GM04503 (cell line): ENCODE data around the gene MAP4K1.

Experiments
- DNase-seq: peaks from one replicate; pipeline ENCODE4 v3.0.0-alpha.2; 2012; ENCODE audit warnings: low read depth

MAP4K1 gene

DNA sequence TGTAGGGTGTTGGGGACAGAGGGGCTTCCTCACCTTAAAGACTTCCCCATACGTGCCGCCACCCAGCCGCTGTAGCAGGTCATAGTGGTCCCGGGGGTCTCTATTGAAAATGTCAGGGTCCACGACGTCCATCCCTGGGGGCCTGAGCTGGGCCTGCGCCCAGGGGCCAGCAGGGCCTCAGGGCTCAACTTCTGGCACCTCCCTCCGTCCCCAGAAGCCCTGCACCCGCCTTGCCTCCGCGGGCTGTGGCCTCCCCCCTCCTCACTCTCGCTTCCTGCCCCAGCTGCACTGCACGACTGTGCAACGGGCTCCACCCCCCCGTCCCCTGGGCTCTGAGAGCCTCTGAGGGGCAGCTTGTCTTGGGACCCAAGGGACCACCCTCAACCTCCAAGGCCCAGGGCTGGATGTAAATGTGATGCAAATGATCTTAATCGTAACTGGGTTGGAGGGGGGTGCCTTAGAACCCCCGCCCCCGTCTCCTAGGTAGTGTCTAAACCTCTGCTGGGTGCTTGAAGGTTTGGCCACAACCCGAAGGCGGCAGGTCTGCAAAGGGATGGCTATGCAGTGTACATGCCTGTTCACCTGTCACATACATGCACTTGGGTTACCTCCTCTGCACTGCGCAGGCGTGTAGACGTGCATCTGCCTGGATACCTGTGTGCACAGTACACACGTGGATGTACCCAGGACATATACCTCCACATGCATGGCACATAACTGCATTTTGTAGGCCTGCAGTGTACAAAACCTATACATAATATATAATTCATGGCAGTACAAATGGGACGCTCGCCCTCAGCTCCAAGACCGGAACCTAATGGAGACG lies at the start of gene MAP4K1:
Gene MAP4K1, minus strand, starts transcription at position 190 of the 826 bp plus-strand sequence. Its CDS starts 58 bp downstream, at position 132.
- no peak for DNase-seq

DNA sequence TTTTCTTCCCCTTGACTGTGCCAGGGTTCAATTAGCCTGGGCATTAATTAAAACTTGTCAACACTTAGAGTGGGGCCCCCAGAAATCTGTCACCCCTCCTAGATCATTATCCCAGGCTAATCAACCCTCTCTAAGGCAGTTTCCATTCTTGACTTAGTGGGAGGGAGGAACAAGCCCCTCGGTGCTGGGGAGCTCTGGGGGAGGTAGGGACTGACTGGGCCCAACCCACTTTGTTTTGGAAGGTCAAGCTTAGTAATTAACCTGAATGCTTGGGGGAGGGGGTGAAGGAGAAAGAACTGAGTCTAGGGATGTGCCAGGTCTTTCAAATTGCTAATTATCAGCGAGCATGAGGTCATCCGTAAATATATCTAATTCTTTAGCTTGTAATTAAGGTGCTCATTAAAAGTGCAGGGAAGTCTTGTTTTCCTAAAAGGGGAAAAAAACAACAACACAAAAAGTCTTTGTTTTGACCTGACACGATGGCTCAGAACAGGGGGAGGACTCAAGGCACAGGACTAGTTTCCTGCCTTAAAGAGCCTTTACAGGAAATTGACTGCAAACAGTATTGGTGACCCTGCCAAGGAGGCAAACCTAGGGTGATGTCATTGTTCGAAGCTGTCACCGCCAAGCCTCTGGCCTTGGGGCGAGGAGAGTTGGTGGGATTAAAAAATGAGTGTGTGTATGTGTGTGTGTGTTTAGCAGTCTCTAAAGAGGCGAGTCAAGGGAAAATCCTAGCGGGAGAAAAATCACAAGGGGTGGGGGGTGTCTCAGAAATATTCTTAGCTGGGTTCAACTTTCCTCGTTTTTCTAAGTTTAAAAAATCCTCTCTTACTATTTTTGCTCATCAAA lies 49.1 kb upstream of the MAP4K1 start:
- DNase-seq: peak; percentile 60

DNA sequence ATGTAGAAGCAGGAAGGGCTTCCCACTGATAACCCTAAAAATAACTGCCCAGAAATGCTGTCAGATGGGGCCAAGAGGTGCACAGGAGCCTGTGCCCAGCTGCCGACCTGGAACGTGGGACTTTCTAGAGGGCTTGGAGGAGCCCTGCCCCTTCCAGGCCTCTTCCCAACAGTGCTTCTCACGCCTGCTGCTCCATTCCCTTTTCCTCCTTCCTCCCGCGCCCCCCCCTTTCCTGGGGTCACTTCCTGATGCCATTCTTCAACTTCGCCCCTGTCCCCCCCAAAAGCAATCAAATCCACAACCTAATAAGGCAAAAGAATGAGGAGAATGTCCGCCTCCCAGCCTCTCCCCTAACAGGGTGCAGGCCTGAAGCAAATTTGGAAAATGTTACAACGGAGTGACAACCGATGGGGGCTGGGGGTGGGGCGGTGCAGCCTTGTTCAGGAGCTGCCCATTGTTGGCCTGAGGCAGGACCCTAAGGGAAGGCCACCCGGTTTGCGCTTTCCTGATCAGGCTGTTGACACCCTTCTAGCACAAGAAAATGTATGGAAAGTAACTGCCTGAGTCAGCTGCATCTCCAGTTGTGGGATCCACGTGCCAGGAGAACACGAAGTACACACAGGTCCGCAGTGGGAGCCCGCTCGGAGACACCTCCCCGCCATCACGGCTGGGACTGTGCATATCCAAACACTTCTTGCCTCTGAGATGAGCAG lies 48.4 kb upstream of the MAP4K1 start:
- peak; percentile 86 for DNase-seq

DNA sequence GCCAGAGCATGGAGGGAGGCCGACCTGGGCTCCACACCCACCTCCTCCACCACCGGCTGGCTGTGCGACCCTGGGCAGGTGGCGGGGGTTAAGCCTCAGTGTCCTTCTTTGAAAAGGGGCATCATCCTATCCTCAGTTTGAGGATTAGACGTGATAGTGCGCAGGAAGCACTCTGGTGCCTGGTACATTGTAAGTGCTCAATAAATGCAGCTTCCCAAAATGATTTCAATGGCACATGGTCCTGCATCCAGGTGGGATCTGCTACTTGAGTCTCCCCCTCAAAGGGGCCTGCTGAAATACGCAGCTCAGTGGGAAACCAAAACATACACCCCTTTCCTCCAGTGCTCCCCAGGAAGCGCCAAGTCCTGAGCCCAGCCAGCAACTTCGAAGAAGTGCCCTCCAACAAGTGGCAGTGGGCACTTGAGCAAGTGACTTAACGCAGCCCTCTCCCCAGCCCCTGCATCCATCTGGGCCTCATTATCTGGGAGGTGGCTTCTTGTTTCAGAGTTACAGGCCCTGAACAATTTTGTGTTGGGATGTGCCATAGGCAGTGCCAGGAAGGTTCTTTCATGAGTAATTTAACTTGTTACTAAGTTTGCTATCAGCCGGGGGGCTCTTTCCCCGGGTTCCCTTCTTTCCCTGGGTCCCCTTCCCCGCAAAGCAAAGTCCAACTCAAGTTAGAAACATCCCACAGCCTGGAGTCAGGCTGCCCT lies 47.6 kb upstream of the MAP4K1 start:
- DNase-seq: no peak

DNA sequence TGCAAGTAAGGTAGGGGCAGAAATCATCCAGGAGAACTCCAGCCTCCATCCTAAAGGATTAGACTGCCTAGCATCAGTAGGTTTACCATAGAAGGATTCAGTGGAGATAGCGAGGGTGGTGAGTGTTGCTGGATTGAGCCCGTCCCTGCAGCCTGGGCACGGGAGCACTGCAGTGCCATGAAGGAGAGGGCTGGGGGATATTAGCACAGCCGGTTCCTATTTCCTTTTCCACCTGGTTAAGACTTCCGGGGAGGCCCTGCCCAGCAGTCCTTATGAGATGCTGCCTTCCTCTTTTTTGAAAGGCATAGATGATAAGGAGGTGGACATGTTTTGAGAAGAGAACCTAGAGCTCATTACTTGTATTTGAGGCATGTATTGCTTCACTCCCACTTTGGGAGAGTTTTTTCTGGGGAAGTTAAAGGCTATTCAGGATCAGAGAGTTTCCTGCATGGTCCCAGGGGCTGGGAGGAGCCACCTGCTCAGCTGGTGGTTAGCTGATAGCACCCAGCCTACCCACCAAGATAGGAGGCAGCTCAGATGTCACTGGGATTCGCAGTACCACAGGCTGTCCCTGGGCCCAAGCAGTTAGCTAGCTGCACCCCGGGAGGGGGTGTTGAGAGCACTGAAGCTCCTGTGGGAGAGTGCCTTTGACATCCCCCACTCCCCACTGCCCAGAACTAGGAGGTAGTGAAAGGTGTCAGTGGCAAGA lies 46.9 kb upstream of the MAP4K1 start:
- no peak for DNase-seq

DNA sequence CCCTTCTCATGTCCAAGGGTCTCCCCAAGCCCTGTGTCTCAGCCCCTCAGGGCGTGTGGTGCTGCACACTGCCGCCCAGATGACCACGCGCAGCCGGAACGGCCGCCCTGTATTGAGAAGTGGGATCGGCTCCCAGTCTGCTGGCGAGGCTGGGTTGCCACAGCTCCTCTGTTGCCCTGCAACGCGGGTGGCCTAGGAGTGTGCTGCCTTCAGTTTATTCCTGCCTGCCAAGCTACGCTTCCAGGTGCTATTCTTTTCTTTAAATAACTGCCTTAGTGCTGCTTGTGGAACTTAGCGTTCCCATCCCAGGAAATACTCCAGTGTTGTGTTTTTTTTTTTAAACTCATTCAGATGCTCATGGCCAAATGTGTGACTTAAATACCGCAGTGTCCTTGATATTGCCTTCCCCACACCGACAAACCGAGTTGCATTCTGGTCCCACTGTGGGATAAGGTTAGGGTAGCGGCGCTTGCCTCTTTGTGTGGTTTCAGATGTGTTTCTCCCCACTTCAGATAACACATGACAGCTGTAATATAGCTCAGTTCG lies 46.3 kb upstream of the MAP4K1 start:
- DNase-seq: no peak

DNA sequence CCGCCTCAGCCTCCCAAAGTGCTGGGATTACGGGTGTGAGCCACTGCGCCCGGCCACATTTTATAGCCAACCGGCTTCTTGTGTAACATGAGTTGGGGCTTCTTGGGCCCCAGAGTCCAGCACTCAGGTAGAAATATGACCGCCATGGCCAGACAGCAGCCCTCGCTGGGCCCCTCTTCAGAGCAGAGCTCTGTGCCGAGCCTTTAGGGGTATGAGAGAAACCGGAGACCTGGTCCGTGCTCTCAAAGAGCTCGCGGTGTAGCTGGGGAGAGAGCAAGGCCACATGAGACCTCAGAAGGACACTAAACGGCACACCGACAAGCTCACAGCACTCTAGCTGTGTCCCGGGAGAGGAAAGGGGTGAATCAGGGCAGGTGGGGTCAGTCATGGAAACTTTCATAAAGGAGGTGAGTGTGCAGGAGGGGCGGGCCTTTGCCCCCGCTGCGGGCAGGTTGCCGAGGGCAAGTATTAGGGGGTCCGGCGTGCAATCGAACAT lies 45.5 kb upstream of the MAP4K1 start:
- no peak for DNase-seq

DNA sequence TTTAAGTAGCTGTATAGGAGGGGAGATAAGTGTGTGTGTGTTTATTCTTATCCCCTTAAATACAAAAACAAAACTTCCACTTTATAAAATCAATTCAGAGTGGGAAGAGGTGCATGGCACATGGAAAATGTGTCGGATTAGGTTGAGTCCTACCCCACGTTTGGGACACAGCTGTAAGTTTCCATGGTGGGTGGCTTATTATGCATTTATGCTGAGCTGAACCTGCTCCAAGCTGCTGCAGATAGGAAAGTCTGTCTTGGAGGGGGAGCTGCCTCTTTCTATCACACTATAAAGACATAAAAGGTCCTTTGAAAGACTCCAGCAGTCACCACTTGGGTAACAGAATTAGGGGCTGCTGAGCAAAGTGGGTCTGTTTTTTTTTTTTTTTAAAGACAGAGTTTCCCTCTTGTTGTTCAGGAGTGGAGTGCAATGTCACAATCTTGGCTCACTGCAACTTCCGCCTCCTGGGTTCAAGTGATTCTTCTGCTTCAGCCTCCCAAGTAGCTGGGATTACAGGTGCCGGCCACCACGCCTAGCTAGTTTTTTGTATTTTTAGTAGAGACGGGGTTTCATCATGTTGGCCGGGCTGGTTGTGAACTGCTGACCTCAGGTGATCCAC lies 44.9 kb upstream of the MAP4K1 start:
- no peak for DNase-seq

DNA sequence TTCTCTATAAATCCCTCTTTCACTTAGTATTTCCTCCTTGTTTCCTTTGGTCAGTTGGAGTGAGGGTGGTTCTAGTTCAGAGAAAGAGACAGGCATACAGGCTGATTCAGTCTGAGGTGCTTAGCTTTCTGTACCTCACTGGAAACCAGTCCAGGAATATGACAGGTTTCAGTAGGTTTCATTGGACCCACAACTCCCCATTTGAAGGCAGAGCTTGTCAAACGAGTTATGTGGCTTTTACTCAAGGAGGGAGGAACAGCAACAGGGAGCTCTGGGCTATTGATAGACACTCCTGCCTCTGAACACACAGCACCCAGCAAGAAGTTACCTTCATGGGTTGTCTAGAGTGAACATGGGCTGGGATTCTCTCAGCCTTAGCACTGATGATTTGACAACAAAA lies 44.2 kb upstream of the MAP4K1 start:
- no peak for DNase-seq

DNA sequence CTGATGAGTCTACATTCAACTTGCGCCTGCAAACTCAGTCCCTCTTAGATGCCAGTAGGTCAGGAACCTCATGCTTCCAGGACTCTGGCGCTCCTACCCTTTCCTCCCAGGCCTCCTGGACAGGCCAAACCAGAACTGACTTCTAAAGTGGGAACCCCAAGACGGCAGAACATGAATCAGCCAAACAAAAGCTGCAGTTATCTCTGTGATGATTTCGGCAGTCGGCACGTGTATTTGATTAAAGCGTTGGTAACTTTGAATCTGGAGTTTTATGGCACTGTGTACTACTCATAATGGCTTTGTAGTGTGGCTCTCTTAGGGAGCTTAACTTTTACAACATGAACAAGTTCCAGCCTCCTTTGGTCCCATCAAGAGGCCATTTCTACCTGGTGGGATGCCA lies 43.4 kb upstream of the MAP4K1 start:
- no peak for DNase-seq

DNA sequence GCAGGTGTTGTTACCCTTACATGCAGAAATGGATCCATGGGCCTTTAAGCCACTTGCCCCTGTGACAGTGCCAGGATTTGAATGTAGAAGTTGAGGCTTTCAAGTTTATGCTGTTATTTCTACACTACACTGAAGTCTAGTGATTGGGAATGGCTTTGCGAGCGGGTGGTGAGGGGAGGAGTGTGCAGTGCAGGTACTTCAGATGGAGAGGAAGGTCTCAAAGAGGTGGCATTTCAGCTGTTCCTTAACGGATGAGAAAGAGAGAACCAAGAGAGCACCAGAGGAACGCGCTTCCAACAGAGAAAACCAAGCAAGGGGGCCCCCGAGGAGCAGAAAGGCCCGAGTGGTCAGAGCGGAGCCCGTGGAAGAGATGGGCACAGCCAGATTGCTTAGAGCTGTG lies 43.0 kb upstream of the MAP4K1 start:
- no peak for DNase-seq

DNA sequence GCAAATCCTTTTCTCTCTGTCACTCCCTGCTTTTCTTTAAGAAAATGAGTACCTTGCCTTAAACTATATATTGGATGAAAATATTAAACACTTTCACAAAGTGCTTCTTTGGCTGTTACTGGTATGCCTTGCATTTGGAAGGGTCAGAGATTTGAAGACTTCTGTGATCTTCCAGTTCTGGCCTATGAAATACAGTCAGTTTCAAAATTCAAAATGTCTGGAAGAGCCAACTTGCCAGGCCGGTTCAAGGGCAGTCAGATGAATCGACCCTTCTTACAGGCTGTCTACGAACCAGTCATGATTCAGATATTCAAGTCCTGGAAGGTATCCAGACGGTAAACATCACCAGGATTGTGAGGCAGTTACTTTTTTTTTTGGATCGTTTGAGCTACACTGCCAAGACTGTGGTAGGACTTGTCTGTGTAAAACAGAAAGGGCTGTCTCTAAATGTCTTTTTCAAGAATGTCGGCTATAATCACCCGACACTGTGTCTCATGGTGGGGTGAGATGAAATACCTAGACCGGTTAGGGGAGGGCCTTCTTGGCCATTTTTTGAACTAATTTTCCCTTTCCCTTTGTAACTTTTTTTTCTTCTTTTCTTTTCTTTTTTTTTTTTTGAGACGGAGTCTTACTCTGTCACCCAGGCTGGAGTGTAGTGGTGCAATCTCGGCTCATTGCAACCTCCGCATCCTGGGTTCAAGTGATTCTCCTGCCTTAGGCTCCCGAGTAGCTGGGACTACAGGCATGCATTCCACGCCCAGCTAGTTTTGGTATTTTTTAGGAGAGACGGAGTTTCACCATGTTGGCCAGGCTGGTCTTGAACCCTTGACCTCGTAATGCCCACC lies 40.9 kb upstream of the MAP4K1 start:
- DNase-seq: peak; percentile 99

DNA sequence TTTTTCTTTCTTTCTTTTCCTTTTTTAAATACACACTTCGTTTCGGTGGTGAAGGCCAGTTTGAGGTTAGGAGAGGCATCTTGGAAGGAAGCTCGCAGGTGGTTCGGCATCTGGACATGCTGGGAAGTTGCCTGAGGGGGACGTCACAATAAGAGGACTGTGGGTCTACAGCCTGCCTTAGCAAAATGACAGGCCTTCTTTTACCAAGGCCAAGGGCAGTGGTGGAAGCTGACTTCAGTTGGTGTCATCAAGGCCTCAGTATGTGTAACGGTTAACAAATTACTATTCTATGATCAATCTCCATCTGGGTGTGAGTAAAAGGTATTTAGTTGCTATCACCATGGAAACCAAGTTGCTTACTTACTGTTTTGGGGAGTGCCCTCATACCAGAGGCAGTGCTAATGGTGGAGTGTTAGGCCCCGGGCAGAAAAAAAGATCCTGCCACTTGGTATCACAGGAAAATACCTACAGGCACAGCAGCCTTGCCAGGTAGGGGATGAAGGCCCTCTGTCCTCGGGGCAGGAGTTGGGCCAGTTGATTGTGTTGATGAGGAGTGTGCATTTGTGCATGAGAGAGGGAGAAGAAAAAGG lies 40.0 kb upstream of the MAP4K1 start:
- DNase-seq: peak; percentile 93

DNA sequence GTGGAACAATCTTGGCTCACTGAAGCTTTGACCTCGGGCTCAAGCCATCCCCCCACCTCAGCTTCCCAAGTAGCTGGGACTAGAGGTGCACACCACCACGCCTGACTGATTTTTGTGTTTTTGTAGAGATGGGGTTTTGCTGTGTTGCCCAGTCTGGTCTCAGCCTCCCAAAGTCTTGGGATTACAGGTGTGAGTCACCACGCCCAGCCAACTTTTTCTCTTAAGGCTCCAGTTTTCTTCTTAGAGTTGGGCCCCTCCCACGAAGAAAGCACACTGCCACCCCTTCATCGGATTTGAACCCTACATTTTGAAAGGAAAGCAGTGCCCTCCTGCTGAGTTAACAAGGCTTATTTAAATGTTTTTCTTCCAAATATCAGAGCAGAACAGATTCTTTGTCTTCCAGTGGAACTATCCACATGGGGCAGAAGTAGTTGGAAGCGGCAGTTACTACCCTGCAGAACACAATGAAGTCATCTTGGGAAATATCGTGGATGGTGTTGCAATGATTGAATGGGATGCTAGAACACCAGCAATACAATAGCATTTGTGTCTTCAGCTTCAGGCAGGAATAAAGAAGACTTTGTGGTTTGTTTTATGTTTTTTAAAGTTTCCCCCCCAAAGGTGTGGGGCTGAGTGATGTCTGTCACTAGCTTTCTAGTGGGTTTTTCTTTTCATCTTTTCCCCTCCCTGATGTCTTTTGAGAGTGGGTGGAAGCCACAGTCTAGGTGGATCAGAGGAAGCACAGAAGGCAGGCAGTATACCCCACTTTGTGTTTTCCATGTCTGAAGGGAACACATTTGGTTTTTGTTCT lies 38.6 kb upstream of the MAP4K1 start:
- DNase-seq: peak; percentile 61

DNA sequence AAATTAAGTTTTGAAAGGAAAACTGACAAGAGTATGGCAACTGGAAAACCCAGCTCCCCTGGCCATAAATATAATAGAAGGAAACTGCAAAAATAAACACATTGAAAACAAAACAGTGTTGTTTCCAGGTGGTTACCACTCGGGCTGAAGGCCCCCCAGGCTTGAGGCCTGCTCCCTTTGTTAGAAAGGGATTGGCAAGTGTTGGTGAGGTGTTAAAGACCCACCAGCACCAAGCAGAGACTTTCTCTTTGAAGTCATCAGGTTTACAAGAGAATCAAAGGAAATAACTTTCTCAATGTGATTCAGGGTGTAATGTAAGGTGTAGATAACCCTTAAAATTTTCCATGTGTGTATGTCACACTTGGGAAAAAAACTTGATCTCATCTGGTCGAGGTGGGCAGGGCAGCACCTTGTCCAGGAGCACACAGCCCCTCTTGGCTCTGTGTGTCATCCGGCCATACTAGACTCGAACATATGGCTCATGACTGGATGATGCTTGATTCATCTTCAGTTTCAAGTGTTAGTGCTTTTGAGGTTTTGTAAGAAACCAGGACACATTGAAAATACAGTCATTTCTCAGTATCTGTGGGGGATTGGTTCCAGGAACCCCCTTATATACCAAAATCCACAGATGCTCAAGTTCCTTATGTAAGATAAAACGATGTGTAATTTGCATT lies 37.5 kb upstream of the MAP4K1 start:
- DNase-seq: no peak

DNA sequence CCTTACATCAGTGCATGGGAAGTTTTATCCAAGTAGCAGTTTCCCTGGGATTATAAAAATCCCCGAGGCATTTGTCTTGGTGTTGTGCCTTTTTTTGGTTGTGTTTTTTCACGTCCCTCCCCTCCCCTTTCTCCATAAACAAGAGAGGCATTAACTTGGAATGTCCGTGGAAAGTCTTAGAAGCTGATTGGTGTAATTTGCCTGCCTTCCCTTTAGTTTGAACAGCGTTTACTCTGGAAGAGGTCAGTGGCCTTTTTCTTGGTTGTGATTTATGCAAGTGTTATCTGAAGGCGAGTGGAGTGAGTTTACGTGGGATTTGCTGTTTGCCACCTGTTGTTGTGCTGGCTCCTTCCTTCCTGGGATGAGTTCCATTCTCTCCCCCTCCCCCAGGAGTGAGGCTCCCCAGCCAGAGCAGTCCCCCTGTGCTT lies 36.9 kb upstream of the MAP4K1 start:
- no peak for DNase-seq

DNA sequence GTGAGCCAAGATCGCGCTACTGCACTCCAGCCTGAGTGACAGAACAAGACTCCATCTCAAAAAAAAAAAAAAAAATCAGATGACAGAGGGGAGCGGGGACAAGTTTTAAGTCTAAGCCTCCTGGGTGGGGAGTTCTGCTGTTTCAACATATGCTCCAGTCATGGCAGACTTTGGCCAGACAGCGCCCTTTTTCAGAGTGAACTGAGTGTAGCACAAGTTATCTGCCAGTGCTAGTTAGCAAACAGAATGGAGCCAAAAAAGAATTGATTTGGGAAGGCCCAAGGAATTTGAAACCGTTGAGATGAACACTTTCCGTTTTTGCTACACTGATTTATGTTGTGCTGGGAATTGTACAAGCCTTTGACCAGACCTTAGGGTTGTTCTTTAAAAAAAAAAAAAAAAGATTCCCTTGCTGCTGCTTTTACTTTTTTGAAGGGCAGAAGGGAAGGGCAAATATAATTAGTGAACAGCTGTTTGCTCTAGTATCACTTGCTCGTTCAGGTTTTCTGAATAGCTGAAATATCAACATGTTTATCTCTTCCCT lies 35.3 kb upstream of the MAP4K1 start:
- DNase-seq: no peak
